Mesenchymal stem cell (in vitro differentiated cells and primary cell): Measurements from ENCODE around the gene RAP1GAP2.
"Not testable (repeated sequence)": the region's sequence is repeated elsewhere in the genome, so short reads cannot be mapped to it uniquely, and the experiment has no call there.

Experiments used
- DNase-seq: peaks from one replicate; pipeline ENCODE4 v3.0.0-alpha.2; 2013
- H2AFZ ChIP-seq: one replicate; pipeline ENCODE4 v1.6.1; 2013; ENCODE audit warnings: low read depth, mild to moderate bottlenecking, control low read depth, inconsistent platforms, low read length, moderate library complexity
- H2AK5ac ChIP-seq: 2 replicates; pipeline ENCODE4 v1.6.1; 2013; ENCODE audit warnings: low read length, moderate library complexity, mild to moderate bottlenecking, inconsistent platforms; ENCODE audit not compliant: severe bottlenecking
- H2BK120ac ChIP-seq: one replicate; pipeline ENCODE4 v1.6.1; 2013; ENCODE audit warnings: low read depth, mild to moderate bottlenecking, inconsistent platforms, low read length, moderate library complexity
- H2BK12ac ChIP-seq, 2 experiments: one replicate each; pipeline ENCODE4 v1.6.1; 2013; ENCODE audit warnings: inconsistent platforms in 2 of 2, low read length in 2 of 2, mild to moderate bottlenecking in 2 of 2, moderate library complexity in 2 of 2, control low read depth in 1 of 2
- H2BK15ac ChIP-seq: one replicate; pipeline ENCODE4 v1.6.1; 2013; ENCODE audit warnings: mild to moderate bottlenecking, low read depth, inconsistent platforms; ENCODE audit not compliant: poor library complexity, severe bottlenecking
- H2BK5ac ChIP-seq: 2 replicates; pipeline ENCODE4 v1.6.1; 2013; ENCODE audit warnings: low read depth, mild to moderate bottlenecking, low read length, control low read depth, inconsistent platforms; ENCODE audit not compliant: poor library complexity, severe bottlenecking
- H3K14ac ChIP-seq, 2 experiments: one replicate each; pipeline ENCODE4 v1.6.1; 2013; ENCODE audit warnings: inconsistent platforms in 2 of 2, low read length in 2 of 2, control low read depth in 1 of 2, mild to moderate bottlenecking in 1 of 2, moderate library complexity in 1 of 2
- H3K18ac ChIP-seq, 2 experiments: one replicate each; pipeline ENCODE4 v1.6.1; 2013; ENCODE audit warnings: inconsistent platforms in 2 of 2, low read length in 2 of 2, control low read depth in 1 of 2, low read depth in 1 of 2, mild to moderate bottlenecking in 1 of 2
- H3K23ac ChIP-seq, 2 experiments: one replicate each; pipeline ENCODE4 v1.6.1; 2013; ENCODE audit warnings: inconsistent platforms in 2 of 2, low read length in 2 of 2, mild to moderate bottlenecking in 2 of 2, moderate library complexity in 2 of 2, control low read depth in 1 of 2
- H3K27ac ChIP-seq: 2 replicates; pipeline ENCODE4 v1.5.1; 2013; ENCODE audit warnings: mild to moderate bottlenecking, moderate library complexity, low read length, control low read depth, inconsistent platforms; ENCODE audit not compliant: poor library complexity, severe bottlenecking
- H3K27me3 ChIP-seq, 2 experiments: 2 replicates each; pipeline versions ENCODE4 v1.6.1 to v1.7.0; 2013; ENCODE audit warnings: low read length in 2 of 2, mild to moderate bottlenecking in 2 of 2, moderate library complexity in 2 of 2, control low read depth in 1 of 2, inconsistent platforms in 1 of 2; ENCODE audit not compliant: control insufficient read depth in 1 of 2, insufficient read depth in 1 of 2
- H3K36me3 ChIP-seq, 2 experiments: 2 replicates each; pipeline versions ENCODE4 v1.6.1 to v1.7.0; 2013; ENCODE audit warnings: low read length in 2 of 2, control low read depth in 1 of 2, inconsistent platforms in 1 of 2, low read depth in 1 of 2, mild to moderate bottlenecking in 1 of 2; ENCODE audit not compliant: insufficient read depth in 2 of 2, control insufficient read depth in 1 of 2
- H3K4ac ChIP-seq, 2 experiments: one replicate each; pipeline ENCODE4 v1.6.1; 2013; ENCODE audit warnings: inconsistent platforms in 2 of 2, low read length in 2 of 2, mild to moderate bottlenecking in 2 of 2, moderate library complexity in 2 of 2, control low read depth in 1 of 2, low read depth in 1 of 2
- H3K4me1 ChIP-seq: 2 replicates; pipeline ENCODE4 v1.6.1; 2013; ENCODE audit warnings: low read depth, low read length, control low read depth; ENCODE audit not compliant: control insufficient read depth, insufficient read depth
- H3K4me2 ChIP-seq: 2 replicates; pipeline ENCODE4 v1.6.1; 2013; ENCODE audit warnings: low read length, mild to moderate bottlenecking, inconsistent platforms; ENCODE audit not compliant: poor library complexity, severe bottlenecking
- H3K4me3 ChIP-seq, 2 experiments: 2 replicates each; pipeline versions ENCODE4 v1.5.1 to v1.7.0; 2013; ENCODE audit warnings: low read length in 2 of 2, mild to moderate bottlenecking in 2 of 2, control low read depth in 1 of 2, low read depth in 1 of 2; ENCODE audit not compliant: insufficient read depth in 1 of 2
- H3K79me1 ChIP-seq: replicated peaks from 2 replicates; pipeline ENCODE4 v1.6.1; 2013; ENCODE audit warnings: mild to moderate bottlenecking, control low read depth, low read length, inconsistent platforms; ENCODE audit not compliant: poor library complexity, severe bottlenecking
- H3K9ac ChIP-seq: 2 replicates; pipeline ENCODE4 v1.7.0; 2013; ENCODE audit warnings: mild to moderate bottlenecking, low read length, moderate library complexity
- H3K9me3 ChIP-seq: 2 replicates; pipeline ENCODE4 v1.7.0; 2013; ENCODE audit warnings: mild to moderate bottlenecking, low read length; ENCODE audit not compliant: control insufficient read depth
- H4K8ac ChIP-seq: one replicate; pipeline ENCODE4 v1.6.1; 2013; ENCODE audit warnings: inconsistent platforms, mild to moderate bottlenecking, low read length, moderate library complexity
- H4K91ac ChIP-seq: one replicate; pipeline ENCODE4 v1.6.1; 2013; ENCODE audit warnings: mild to moderate bottlenecking, low read length, inconsistent platforms
- WGBS: methylation state at CpG from one replicate; pipeline ENCODE4 v1.1.7; 2013; ENCODE audit warnings: mixed read lengths; 5-methylcytosine and 5-hydroxymethylcytosine counted together

Gene RAP1GAP2

GRCh38 chr17:2782055-2782454, 14.2 kb upstream of the RAP1GAP2 start:
- Histone ChIP-seq H3K18ac (no peak overlapping the region), H3K27ac (no peak overlapping the region), H3K4me1 (peaks cover 14% of the 10 kb centered on the region), H4K91ac (no peak overlapping the region), H2BK15ac (no peak overlapping the region), H3K36me3 (peaks cover 0 to 2% of the 10 kb centered on the region in 2 experiments), H3K4me2 (no peak overlapping the region), H3K9ac (no peak overlapping the region), H4K8ac (no peak overlapping the region), H2AK5ac (no peak overlapping the region), H3K9me3 (no peaks in the 10 kb centered on the region), H2BK12ac (no peak overlapping the region), H3K27me3 (peaks cover 25 to 41% of the 10 kb centered on the region in 2 experiments), H3K79me1 (no peaks in the 10 kb centered on the region), H2BK5ac (no peak overlapping the region), H2BK120ac (no peak overlapping the region), H3K14ac (no peak overlapping the region), H3K4ac (no peak overlapping the region), H3K23ac (no peak overlapping the region), H2AFZ (no peak overlapping the region), H3K4me3 (no peak overlapping the region)
- 58% methylated on average over 5 of the region's 6 CpGs for WGBS
- DNase-seq = no peak

DNA sequence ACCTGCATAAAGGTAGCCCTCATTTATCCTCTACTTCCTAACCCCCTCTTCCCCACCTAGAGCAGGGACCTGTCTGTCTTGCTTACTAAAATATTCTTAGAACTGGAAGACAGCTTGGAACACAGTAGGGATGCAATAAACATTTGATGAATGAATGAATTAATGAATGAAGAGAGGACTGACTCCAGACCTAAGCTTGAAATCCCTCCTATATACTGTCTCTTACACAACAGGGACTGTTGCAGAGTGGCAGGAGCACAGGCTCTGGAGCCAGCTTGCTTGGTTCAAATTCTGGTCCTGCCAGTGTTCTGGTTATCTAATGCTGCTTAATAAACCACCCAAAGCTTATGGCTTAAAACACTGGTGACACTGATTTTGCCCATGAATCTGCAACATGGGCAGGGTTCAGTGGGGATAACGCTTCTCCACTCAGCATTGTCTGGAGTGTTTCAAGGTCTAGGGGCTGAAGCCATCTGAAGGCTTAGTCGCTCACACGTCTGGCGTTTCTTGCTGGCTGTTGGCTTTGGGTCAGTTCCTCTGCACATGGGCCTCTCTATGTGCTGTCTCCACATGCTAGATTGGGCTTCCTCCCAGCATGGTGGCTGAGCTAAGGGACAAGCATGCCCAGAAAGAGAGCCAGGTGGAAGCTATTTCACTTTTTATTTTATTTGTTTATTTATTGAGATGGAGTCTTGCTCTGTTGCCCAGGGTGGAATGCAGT, 12.8 kb upstream of the RAP1GAP2 start:
- Histone ChIP-seq H2BK15ac (no peak overlapping the region), H2BK120ac (no peak overlapping the region), H4K8ac (no peak overlapping the region), H3K4me2 (no peak overlapping the region), H3K27ac (no peak overlapping the region), H3K14ac (no peak overlapping the region), H3K4ac (no peak overlapping the region), H2BK5ac (no peak overlapping the region), H3K9ac (no peak overlapping the region), H3K27me3 (peaks cover 11 to 31% of the 10 kb centered on the region in 2 experiments), H3K79me1 (no peaks in the 10 kb centered on the region), H2AFZ (no peak overlapping the region), H2AK5ac (no peak overlapping the region), H3K4me1 (peaks cover 13% of the 10 kb centered on the region), H4K91ac (no peak overlapping the region), H3K36me3 (peaks cover 0 to 2% of the 10 kb centered on the region in 2 experiments), H3K23ac (no peak overlapping the region), H2BK12ac (no peak overlapping the region), H3K18ac (no peak overlapping the region), H3K9me3 (no peaks in the 10 kb centered on the region), H3K4me3 (no peak overlapping the region)
- no peak for DNase-seq
- 90% methylated on average over 4 of the region's 4 CpGs for WGBS

GRCh38 chr17:2784864-2785263, 11.4 kb upstream of the RAP1GAP2 start:
- Histone ChIP-seq H3K9me3 (no peaks in the 10 kb centered on the region), H3K4ac (no peak overlapping the region), H3K27ac (no peak overlapping the region), H2BK15ac (no peak overlapping the region), H3K4me1 (peaks cover 13% of the 10 kb centered on the region), H3K18ac (no peak overlapping the region), H3K4me2 (no peak overlapping the region), H2AK5ac (no peak overlapping the region), H3K14ac (no peak overlapping the region), H2BK12ac (no peak overlapping the region), H4K91ac (no peak overlapping the region), H2BK120ac (no peak overlapping the region), H3K36me3 (no peaks in the 10 kb centered on the region), H2BK5ac (no peak overlapping the region), H4K8ac (no peak overlapping the region), H3K4me3 (no peak overlapping the region), H3K79me1 (no peaks in the 10 kb centered on the region), H3K9ac (no peak overlapping the region), H2AFZ (peak overlapping the region; percentile 30), H3K27me3 (peaks cover 0 to 23% of the 10 kb centered on the region in 2 experiments), H3K23ac (no peak overlapping the region)
- 87% methylated on average over 8 of the region's 8 CpGs for WGBS
- no peak for DNase-seq

GRCh38 chr17:2785376-2785775, 10.9 kb upstream of the RAP1GAP2 start:
- not testable (repeated sequence) for H3K27ac ChIP-seq, H2BK5ac ChIP-seq, H3K23ac ChIP-seq, H3K9ac ChIP-seq, H3K4ac ChIP-seq, H4K8ac ChIP-seq, H2AK5ac ChIP-seq, H3K4me3 ChIP-seq, H3K9me3 ChIP-seq, H2BK15ac ChIP-seq, H3K36me3 ChIP-seq, H2BK12ac ChIP-seq, H3K14ac ChIP-seq, H3K18ac ChIP-seq, H3K4me2 ChIP-seq, H4K91ac ChIP-seq, H3K79me1 ChIP-seq, DNase-seq, H2AFZ ChIP-seq, H2BK120ac ChIP-seq
- peaks cover under 1 to 23% of the 10 kb centered on the region in 2 experiments for H3K27me3 ChIP-seq
- peaks cover 13% of the 10 kb centered on the region for H3K4me1 ChIP-seq
- WGBS = 91% methylated on average over 11 of the region's 12 CpGs
